Measurements from ENCODE around the gene HMCN2.

HMCN2 gene

DNA sequence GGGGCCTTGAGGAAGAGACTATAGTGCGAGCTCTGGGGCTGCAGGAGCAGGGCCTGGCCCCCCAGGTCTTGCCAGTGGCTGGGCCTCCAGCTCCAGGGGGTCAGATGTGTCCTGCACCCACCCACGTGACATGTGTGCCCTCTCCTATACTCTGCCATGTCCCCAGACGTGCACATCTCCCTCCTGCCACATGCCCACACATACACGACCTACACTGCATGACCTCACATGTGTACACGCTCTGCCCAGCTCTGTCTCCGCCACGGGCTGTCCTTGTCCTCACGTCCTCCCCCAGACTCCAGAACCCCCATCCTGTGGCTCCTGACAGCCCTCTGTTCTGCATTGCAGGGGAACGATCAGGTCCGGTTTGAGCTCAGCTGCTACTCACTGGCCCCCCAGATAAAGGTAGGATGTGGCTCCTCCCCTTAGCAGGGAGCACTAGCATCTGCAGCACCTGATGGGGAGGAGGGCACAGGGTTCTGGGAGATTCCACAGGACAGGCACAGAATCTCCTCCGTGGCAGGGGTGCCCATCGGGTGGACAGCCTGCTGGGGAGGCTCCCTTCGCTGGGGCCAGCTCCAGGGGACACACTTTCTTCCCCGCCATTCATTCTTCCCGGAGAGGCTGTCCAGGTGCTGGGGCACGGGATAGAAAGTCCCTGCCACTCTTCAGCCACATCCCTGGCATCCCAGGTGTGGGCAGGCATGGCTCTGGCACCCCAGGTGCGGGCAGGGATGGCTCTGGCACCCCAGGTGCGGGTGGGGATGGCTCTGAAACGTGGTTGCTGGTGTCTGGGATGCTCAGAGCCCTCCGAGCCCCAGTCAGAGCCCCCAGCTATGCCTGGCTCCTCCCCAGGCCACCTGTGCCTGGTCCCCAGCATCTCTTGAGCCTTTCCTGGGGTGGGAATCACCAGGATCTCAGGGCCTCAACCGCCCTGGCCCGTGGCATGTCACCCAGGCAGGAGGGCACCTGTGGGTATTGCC, 198.5 kb downstream of the HMCN2 start:
- no peak for DNase-seq (ENCODE audit: low read depth, low spot score)
- no peak overlapping the region for H3K4me3 ChIP-seq (ENCODE audit: low read length)

DNA sequence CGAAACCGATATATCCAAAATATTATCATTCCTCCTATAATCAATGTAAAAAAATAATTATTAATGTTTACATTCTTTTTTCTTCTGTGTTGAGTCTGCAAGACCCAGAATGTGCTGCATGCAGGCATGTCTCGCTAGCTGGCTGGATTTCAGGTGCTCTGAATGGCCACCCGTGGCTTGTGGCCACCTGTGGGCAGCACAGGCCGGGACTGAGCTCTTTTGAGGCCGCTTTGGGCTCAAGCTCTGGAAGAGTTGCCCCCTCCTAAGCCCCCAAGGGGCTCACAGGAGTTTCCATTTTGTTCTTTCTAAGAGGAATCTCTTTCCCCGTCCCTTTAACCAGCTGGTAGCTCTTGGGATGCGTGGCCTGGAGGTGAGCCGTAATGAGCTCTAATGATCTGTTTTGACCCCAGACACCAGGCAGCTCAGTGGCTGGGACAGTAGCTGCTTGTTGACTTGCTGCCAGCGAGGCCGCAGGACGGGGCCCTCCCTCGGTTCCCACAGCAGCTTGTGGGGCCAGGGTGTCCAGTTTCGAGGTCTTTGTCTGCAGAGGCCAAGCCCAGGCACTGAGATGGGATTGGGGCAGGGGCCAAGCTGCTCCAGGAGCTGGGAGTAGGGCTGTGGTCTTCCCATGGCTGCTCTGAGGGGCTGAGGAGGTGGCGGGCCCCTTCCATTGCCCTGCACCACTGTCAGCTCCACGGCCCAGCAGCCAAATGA, 200.0 kb downstream of the HMCN2 start:
- no peak for DNase-seq (ENCODE audit: low read depth, low spot score)

DNA sequence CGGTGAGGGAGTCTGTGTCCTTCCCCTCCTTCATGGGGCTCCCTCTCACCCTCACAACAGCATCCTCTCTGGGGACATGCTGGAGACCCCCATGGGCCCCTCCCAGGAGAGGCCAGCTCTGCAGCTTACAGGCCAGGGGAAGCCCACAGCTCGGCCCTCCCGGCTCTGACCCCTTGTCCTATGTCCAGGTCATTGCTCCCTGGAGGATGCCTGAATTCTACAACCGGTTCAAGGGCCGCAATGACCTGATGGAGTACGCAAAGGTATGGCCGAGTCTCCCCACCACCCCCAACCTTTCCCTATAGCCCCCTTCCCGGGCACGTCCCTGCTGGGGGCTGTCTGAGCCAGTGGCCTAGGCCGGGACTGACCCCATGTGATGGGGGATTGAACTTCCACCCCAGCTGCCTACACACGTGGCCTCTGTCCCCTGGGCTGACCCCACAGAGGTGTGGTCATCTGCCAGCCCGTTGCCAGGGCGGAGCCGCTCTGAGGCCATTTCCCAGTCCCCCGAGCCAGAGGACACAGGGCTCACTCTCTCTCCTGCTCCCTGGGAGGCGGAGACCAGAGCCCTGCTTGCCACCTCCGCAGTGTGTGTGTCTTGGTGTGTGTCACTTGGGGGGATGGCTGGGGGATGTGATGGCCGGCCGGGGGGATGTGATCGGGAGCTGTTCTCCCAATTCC, 201.1 kb downstream of the HMCN2 start:
- no peak overlapping the region for H3K4me3 ChIP-seq (ENCODE audit: low read length)
- DNase-seq (ENCODE audit: low read depth, low spot score): no peak

More for the DNA sequence above, 200.0 kb downstream of the HMCN2 start:
- H3K4me3 ChIP-seq (ENCODE audit: low read length): no peak overlapping the region

DNA sequence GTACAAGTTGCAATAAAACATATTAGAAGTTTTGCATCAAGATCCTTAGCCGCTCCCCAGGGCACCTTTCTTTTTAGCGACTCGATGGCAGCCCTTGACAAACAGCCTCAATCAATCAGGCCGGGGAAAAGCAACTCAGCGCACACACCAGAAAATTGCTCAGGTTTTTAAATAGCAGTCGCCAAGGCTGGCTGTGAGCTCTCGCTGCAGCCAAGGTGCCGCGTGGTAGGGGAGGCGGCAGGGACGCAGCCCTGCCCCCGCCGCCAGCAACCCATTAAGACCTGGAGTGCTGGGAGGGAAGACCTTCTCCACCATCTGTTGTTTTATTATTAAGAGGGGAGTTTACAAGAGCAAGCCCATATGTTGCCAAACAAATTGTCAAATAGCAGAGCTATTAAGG, 201.8 kb downstream of the HMCN2 start:
- DNase-seq (ENCODE audit: low read depth, low spot score): no peak
- H3K4me3 ChIP-seq (ENCODE audit: low read length): no peak overlapping the region

DNA sequence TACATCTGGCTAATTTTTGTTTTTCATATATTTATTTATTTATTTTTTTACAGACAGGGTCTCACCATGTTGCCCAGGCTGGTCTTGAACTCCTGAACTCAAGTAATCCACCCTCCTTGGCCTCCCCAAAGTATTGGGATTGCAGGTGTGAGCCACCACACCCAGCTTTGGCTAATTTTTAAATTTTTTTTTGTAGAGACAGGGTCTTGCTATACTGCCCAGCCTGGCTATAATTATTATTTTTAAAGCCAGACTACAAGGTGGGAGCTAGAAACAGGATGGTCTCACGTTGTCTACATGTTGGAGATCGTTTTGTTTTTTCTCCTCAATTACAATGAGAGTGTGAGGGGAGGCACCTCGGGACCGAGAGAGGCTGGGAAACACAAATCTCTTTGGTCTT, 203.0 kb downstream of the HMCN2 start:
- H3K4me3 ChIP-seq (ENCODE audit: low read length): no peak overlapping the region
- no peak for DNase-seq (ENCODE audit: low read depth, low spot score)

DNA sequence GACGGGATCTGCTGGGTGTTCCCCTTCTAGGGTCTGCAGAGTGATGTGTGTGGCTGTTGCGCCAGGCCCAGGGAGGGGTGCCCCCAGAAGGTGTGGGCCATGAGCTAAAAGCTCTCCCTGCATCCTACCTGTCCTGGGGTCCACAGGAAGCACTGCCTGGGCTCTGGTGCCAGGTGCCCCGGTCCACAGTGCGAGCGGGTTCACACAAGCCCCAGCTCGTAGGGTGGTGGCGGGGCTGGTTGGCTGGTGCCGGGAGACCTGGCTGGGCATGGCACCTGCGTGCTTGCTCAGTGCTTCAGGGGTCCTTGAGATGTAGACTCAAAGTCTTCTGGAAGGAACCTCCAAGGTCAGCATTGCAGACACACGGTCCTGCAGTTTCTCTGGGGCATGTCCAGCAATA, 204.7 kb downstream of the HMCN2 start:
- H3K4me3 ChIP-seq (ENCODE audit: low read length): no peak overlapping the region
- no peak for DNase-seq (ENCODE audit: low read depth, low spot score)

DNA sequence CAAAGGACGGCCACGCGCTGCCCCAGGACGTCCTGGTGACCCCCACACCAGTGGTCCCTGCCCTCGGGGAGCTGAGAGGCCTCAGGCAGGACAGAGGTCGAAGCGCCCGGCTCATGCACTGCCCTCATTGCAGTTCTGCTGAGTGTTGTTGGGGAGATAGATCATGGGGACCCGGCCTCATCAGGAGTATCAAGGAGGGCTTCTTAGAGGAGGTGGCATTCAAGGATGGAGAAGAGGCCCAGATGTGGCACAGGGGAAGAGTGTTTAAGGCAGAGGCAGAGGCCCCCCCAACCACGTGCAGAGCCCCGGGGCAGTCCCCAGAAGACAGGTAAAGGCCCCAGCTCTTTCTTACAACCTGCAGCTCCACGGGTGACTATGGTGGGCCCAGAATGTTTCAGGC, 205.4 kb downstream of the HMCN2 start:
- no peak overlapping the region for H3K4me3 ChIP-seq (ENCODE audit: low read length)
- DNase-seq (ENCODE audit: low read depth, low spot score): no peak

DNA sequence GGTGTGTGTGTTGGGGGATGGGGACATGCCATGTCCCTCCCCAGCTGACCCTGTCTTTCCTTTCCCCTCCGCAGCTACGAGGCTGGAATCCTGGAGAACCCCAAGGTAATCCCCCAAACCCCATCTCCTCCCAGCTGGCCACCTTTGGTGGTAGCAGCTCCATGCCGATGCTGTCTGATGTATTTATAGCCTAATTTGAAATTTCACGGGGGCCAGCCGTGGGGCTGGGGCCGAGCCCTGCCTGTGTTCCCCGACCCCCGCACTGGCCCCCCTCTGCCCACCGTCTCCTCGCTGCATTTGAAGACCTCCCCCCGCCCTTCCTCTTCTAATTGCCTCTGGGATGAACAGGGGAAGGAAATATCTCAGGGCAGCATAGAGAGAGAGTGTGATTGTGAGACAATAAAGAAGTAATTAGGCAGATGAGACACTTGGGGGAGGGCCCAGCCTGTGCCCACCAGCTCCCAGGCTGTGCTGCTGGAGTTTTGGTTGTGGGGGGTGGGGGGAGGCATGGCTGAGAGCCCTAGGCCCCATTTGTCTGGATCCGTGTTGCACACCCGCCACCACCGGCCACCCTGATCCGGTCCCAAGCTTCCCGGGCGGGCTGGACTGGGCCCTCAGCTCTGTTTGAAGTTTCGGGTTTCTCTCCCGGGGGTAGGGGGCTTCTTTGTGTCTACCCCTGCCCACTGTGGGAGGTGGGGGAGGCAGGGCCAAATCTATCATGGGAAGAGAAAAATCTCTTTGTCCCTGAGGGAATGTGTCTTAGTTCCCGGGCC, 206.0 kb downstream of the HMCN2 start:
- no peak for DNase-seq (ENCODE audit: low read depth, low spot score)
- no peak overlapping the region for H3K4me3 ChIP-seq (ENCODE audit: low read length)

DNA sequence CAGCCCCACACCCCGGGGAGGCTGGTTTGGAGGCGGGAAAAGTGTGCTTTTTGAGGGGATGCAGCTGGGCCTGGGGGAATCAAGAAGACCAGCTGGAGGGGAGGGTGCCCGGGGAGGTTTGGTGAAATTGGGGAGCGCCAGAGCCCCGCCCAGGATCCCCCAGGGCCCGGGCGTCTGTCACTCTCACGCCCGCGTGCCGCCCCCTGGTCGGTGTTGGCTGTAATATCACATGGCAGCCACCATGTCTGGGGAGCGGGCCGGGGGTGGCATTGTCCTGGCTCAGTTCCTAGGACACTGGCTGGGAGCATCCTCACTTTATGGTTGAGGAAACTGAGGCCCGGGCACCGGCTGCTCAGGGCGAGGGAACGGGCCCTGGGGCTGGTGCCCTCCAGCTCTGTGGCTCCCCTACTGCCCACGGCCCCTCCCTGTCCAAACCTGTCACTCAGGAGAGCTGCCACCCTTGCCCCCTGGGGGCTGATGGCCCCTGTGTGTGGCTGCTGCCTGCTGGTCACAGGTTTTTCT, 206.7 kb downstream of the HMCN2 start:
- H3K4me3 ChIP-seq (ENCODE audit: low read length): no peak overlapping the region
- no peak for DNase-seq (ENCODE audit: low read depth, low spot score)

DNA sequence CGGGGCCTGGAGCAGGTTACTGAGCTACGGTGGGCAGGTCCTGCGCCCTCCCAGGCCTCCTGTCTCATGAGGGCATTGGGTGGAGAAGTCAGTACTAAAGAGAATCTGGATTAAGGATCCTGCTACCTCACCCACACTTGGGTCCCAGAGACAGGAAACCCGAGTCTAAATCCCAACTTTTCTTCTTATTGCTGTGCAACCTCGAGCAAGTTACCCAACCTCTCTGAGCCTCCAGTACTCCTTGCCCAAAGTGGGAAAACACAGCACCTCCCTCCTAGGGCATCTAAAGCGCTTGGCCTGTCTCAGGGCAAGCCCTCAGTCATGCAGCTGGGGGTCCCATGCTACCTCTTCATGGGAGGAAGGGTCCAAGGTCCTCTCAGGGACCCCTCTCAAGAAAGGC, 207.4 kb downstream of the HMCN2 start:
- no peak for DNase-seq (ENCODE audit: low read depth, low spot score)
- no peak overlapping the region for H3K4me3 ChIP-seq (ENCODE audit: low read length)

DNA sequence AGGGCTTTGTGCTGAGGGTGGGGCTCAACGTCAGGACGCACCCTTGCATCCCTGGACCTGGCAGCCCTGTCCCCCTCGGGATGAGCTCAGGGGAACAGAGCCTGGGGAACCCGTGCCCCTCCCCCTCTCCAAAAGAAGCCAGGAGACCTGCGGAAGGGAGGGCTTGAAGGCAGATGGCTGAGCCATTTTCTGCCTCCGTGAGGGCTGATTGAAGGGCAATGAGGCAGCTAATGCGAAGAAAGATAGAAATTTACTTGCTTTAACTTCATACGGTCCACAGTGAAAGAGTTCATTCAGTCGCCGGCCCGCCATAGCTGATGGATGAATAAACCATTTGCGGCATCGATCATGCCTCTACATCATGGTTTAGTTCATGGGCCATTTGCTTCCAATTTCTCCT, 208.0 kb downstream of the HMCN2 start:
- DNase-seq (ENCODE audit: low read depth, low spot score): no peak

DNA sequence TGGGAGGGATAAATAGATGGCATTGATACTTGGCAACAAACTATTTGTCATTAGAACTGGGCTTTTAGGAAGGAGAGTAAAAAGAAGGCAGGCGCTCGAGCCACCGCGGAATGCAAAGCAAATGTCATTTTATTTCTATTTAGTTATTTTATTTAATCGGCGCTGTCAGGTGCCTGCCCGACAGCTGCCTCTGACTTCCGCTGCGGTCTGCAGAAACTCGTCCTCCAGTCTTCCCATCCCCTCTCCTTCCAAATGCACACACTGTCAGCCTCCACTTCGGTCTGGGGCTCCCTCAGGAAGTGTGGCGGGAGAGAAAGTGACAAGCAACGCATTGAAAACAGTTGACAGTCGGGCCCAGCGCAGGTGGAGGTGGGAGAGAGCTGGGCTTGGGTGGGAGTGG, 208.5 kb downstream of the HMCN2 start:
- DNase-seq (ENCODE audit: low read depth, low spot score): no peak
- H3K4me3 ChIP-seq (ENCODE audit: low read length): no peak overlapping the region

More for the DNA sequence above, 208.0 kb downstream of the HMCN2 start:
- H3K4me3 ChIP-seq (ENCODE audit: low read length): no peak overlapping the region

DNA sequence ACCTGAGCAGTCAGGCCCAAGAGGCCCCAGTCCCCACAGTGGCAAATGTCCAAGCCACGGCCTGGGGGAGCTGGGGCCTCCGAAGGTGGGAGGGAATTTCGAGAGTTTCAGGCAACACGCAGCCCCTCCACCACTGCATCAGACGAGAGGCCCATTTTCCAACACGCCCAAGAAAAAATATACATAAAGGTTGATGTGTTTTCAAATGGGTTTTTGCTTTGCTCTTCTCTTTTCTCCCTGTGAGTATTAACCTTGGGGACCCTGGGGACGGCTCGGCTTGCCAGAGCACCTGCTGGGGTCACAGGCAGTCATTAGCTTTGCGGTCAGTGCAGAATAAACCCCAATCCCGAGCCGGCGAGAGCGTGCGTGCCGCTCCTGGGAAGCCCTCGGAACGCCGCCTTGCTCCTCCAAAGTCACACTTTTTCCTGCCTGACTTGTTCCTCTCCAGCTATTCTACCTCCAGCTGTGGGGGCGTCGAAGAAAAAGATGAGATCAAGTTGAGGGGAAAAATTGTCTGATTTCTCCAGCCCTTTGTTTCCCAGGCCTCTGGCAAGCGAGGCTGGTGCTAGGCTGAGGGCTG, 210.7 kb downstream of the HMCN2 start:
- DNase-seq (ENCODE audit: low read depth, low spot score): no peak
- H3K4me3 ChIP-seq (ENCODE audit: low read length): no peak overlapping the region

DNA sequence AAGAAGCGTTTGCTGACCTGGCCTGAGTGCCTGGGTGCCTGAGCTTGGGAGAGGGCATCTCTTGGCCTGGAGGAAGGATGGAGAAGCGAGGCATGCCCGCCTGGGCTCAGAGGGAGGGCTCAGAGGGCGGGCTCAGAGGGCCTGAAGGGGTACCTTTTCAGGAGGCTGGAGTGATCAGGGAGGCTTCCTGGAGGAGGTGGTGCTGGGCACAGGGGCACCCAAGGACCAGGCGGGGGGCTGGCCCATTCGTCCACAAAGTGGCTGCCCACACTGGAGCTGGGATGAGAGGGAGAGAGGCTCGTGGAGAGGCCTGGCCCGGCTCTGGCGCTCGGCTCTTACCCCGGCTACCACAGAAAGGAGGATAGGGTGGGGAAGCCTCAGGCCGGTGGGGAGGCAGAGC, 212.0 kb downstream of the HMCN2 start:
- H3K4me3 ChIP-seq (ENCODE audit: low read length): no peak overlapping the region
- DNase-seq (ENCODE audit: low read depth, low spot score): no peak

DNA sequence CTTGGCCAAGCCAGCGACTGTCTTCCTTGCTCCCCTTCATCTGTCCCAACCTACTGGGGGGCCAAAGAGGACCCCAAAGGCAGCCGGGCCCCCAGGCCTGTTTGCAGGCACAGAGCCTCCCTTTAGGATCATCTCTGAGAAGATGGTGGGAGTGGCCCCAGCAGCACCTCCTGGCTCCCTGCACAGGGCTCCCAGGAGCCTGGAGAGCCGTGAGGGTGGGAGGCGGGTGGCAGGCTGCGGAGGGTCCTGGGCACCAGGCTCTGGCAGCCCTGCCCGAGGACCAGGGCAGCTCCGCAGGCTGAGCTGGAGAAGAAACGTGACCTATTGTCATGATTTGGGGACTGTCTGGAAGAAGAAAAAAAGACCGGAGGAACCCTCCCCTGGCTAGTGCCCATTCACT, 212.6 kb downstream of the HMCN2 start:
- DNase-seq (ENCODE audit: low read depth, low spot score): no peak
- H3K4me3 ChIP-seq (ENCODE audit: low read length): no peak overlapping the region

DNA sequence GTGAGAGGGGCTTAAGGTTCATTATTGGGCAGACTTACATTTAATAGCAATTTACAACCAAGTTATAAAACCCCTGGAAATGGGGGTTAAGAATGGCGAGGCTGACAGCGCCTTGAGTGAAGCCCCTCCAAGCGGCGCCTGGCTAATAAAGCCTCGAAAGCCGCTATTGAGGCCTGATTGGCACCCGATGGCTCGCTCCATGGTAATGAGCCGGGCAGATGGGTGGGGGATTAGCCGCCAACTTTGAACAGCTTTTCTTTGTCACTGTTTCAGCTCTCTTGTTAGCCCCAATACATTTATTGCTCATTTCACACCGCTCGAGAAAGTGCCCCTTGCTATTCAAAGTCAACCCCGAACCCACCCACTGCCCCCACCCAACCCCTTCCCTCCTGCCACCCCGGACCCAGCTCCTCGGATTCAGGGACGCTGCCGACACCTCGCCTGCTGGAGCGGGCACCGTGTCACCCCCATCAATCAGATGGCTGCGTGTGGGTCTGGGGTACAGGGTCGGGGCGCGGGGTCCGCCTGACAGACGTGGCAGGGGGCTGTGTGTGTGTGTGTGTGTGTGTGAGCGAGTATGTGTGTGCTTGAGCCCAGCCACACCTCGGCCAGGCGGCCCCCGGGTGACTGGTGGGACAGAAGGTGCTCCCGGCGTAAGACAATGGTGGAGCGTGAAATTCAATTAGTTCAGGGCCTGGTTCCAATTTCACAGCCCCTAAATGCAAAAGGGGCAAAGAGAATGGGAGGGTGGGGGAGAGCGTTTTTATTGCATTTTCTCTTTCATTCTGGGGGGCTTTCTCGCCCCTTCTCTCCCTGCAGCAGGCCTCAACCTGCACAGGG, 213.4 kb downstream of the HMCN2 start:
- H3K4me3 ChIP-seq (ENCODE audit: low read length): no peak overlapping the region

DNA sequence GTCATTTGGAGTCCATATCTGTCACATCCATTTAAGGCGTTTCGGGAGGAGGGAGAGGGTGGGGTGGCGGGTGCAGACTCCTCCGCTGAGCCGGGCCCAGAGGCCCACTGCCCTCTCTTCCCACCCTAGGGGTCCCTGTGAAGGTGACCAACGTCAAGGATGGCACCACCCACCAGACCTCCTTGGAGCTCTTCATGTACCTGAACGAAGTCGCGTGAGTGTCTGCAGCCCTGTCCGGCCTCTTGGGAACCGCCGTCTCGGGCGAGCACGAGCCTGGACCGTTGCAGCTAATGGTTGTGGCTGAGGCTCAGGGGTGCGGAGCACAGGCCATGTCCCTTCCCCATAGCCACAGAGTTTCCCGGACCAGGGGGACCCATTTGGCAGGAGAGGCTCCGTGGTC, 214.0 kb downstream of the HMCN2 start:
- H3K4me3 ChIP-seq (ENCODE audit: low read length): no peak overlapping the region
- DNase-seq (ENCODE audit: low read depth, low spot score): no peak

More for the DNA sequence above, 213.4 kb downstream of the HMCN2 start:
- DNase-seq (ENCODE audit: low read depth, low spot score): no peak

DNA sequence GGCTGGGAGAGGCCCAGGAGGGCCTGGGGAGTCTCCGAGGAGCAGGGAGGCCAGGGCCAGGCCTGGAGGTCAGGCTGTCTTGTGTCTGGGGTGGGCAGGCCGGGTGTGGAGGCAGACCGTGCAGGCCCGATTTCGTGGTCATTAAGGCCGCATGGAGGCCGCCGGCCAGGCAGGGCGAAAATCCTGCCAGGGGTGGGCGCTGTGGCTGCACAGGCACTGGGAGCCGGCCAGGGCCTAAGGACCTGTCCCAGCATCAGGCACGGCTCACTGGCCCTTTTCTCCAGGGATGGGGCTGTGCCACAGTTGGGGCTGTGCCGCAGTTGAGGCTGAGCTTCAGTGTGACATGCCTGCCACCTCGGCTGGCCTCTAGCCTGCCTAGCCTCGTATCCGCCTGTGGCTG, 215.1 kb downstream of the HMCN2 start:
- H3K4me3 ChIP-seq (ENCODE audit: low read length): no peak overlapping the region
- DNase-seq (ENCODE audit: low read depth, low spot score): no peak

Data from Jurkat, Clone E6-1 (cell line).